HepG2 (cell line): Measurements from ENCODE around the gene MT1F. TPM values are rescaled to one million over a fixed set of nuclear protein-coding genes. Genes with fewer than 3 reads are reported as not detected.
A peak's percentile ranks its signal among the peaks of the same experiment; 100 is the strongest.

Experiments
- HES4 ChIP-seq: sonication (generic); formaldehyde crosslinking; IDR thresholded peaks from 2 replicates; pipeline ENCODE4 v1.9.0; 2021; ENCODE audit warnings: mild to moderate bottlenecking, missing genetic modification reagents, borderline replicate concordance
- HNRNPH1 ChIP-seq: fragments of 200-400 bp; formaldehyde crosslinking; optimal IDR thresholded peaks from 2 replicates; pipeline ENCODE3; 2017; ENCODE audit warnings: mild to moderate bottlenecking, low read depth, low read length
- JDP2 ChIP-seq: sonication (generic); formaldehyde crosslinking; IDR thresholded peaks from 2 replicates; pipeline ENCODE4 v1.8.1; 2022; ENCODE audit warnings: missing genetic modification reagents, borderline replicate concordance
- MEIS2 ChIP-seq: sonication (generic); formaldehyde crosslinking; IDR thresholded peaks from 2 replicates; pipeline ENCODE4 v1.9.0; 2021; ENCODE audit warnings: mild to moderate bottlenecking, missing genetic modification reagents
- MTF2 ChIP-seq: sonication (generic); formaldehyde crosslinking; IDR thresholded peaks from 2 replicates; pipeline ENCODE4 v1.5.0; 2020; ENCODE audit warnings: missing genetic modification reagents, borderline replicate concordance
- NFE2 ChIP-seq: sonication (generic); formaldehyde crosslinking; IDR thresholded peaks from 2 replicates; pipeline ENCODE4 v1.4.0; 2020; ENCODE audit warnings: missing genetic modification reagents
- RARA ChIP-seq: IDR thresholded peaks from 2 replicates; pipeline ENCODE4 v1.6.1; 2016; ENCODE audit warnings: missing genetic modification reagents, missing compliant biosample characterization
- TBP ChIP-seq: sonication (generic); formaldehyde crosslinking; IDR thresholded peaks from 2 replicates; pipeline ENCODE4 v1.5.0; 2020; ENCODE audit warnings: missing genetic modification reagents
- TMF1 ChIP-seq: sonication (generic); formaldehyde crosslinking; IDR thresholded peaks from 2 replicates; pipeline ENCODE4 v1.8.1; 2022; ENCODE audit warnings: low read depth, missing genetic modification reagents
- TOPORS ChIP-seq: sonication (generic); formaldehyde crosslinking; IDR thresholded peaks from 2 replicates; pipeline ENCODE4 v1.8.0; 2023; ENCODE audit warnings: mild to moderate bottlenecking, missing genetic modification reagents
- ZNF224 ChIP-seq: sonication (generic); formaldehyde crosslinking; IDR thresholded peaks from 2 replicates; pipeline ENCODE4 v1.5.0; 2020; ENCODE audit warnings: mild to moderate bottlenecking, missing genetic modification reagents
- ZNF264 ChIP-seq: sonication (generic); formaldehyde crosslinking; IDR thresholded peaks from 2 replicates; pipeline ENCODE4 v1.4.0; 2020; ENCODE audit warnings: missing genetic modification reagents
- ZNF788 ChIP-seq: sonication (generic); formaldehyde crosslinking; IDR thresholded peaks from 2 replicates; pipeline ENCODE4 v1.5.0; 2020; ENCODE audit warnings: mild to moderate bottlenecking, missing genetic modification reagents, borderline replicate concordance
- polyA plus RNA-seq, 8 experiments: library from polyadenylated mRNA; depleted of rRNA in 3 of 8; stranded (reverse) in 7 of 8; unstranded in 1 of 8; fragments of >200 nt; fragmentation: Illumina TruSeq in 4 of 8; extraction: Trizol in 4 of 8; gene quantifications; 2 replicates each; pipeline versions ENCODE4 v1.2.1 to v1.2.3, GENCODE V29; 2011 to 2016; ENCODE audit warnings: low read depth in 4 of 8, missing spikeins in 1 of 8, mixed read lengths in 1 of 8; ENCODE audit not compliant: insufficient read depth in 1 of 8
- total RNA-seq, 5 experiments: library from RNA; depleted of rRNA; stranded (reverse); fragments of >200 nt; fragmentation: Illumina TruSeq; extraction: Trizol; gene quantifications; 2 replicates each; pipeline ENCODE4 v1.2.3, GENCODE V29; 2016; ENCODE audit warnings: low read depth in 1 of 5
- TF ChIP-seq, protein P1 (sequence below): sonication (generic); formaldehyde crosslinking; IDR thresholded peaks from 2 replicates; pipeline ENCODE4 v1.4.0; 2020; ENCODE audit warnings: missing genetic modification reagents
- TF ChIP-seq, protein P2 (sequence below): sonication (generic); formaldehyde crosslinking; IDR thresholded peaks from 2 replicates; pipeline ENCODE4 v1.8.1; 2023; ENCODE audit warnings: missing genetic modification reagents, inconsistent platforms, borderline replicate concordance
- TF ChIP-seq, protein P3 (sequence below), 2 experiments: sonication (generic) in 1 of 2; formaldehyde crosslinking in 1 of 2; IDR thresholded peaks; 2 replicates each; pipeline versions ENCODE4 v1.6.1 to v1.9.0; 2014 to 2022; ENCODE audit warnings: antibody characterized with exemption in 1 of 2, borderline replicate concordance in 1 of 2, inconsistent platforms in 1 of 2, low read depth in 1 of 2, missing genetic modification reagents in 1 of 2
- TF ChIP-seq, protein P4 (sequence below): sonication (generic); formaldehyde crosslinking; IDR thresholded peaks from 2 replicates; pipeline ENCODE4 v1.4.0; 2020; ENCODE audit warnings: mild to moderate bottlenecking, low read depth, missing genetic modification reagents

The MT1F gene
- total and polyA plus RNA-seq, 2 of the 13 experiments (the other 11 are each of a cell fraction or from before 2014, with no cell fraction given), result 1.9 to 169 TPM

DNA sequence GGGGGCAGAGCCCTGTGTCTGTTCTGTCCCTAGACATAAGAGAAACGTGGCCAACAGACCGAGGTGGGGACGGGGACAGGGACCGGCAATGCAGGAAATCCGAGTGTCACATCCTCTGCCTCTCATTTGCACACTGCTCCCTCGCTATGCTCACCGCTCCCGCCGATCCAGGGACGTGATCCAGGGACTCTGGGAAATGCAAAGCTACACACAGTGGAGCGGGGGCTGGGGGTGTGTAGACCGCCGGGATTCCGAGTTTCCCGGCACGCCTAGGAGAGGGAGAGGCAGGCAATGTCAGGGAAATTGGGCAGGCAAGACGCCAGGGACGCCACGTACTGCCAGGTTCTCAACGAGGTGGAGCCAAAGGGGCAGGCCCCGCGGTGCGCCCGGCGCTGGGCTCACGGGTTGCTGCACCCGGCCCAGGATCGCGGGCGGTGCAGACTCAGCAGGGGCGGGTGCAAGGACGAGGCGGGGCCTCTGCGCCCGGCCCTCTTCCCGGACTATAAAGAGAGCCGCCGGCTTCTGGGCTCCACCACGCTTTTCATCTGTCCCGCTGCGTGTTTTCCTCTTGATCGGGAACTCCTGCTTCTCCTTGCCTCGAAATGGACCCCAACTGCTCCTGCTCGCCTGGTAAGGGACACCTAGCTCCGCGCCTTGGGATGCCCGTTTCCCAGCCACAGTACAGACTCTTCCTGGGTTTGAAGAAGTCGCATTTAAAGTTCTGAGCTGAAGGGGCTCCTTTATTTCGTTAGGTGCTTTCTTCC, 24.4 kb downstream of the MT1F start, which contains the start of gene MT1X (continued):
- TF ChIP-seq, protein P1, sequence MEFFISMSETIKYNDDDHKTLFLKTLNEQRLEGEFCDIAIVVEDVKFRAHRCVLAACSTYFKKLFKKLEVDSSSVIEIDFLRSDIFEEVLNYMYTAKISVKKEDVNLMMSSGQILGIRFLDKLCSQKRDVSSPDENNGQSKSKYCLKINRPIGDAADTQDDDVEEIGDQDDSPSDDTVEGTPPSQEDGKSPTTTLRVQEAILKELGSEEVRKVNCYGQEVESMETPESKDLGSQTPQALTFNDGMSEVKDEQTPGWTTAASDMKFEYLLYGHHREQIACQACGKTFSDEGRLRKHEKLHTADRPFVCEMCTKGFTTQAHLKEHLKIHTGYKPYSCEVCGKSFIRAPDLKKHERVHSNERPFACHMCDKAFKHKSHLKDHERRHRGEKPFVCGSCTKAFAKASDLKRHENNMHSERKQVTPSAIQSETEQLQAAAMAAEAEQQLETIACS (CRISPR knock-in tag), result peak; percentile 39; the same call in 1 of the 2 replicates
- no peak for TF ChIP-seq JDP2 (CRISPR knock-in tag)
- TF ChIP-seq, protein P2, sequence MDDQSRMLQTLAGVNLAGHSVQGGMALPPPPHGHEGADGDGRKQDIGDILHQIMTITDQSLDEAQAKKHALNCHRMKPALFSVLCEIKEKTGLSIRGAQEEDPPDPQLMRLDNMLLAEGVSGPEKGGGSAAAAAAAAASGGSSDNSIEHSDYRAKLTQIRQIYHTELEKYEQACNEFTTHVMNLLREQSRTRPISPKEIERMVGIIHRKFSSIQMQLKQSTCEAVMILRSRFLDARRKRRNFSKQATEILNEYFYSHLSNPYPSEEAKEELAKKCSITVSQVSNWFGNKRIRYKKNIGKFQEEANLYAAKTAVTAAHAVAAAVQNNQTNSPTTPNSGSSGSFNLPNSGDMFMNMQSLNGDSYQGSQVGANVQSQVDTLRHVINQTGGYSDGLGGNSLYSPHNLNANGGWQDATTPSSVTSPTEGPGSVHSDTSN (CRISPR knock-in tag), result no peak
- TF ChIP-seq ZNF224 (CRISPR knock-in tag), result peak; percentile 80; the same call in 1 of the 2 replicates
- TF ChIP-seq, protein P3, sequence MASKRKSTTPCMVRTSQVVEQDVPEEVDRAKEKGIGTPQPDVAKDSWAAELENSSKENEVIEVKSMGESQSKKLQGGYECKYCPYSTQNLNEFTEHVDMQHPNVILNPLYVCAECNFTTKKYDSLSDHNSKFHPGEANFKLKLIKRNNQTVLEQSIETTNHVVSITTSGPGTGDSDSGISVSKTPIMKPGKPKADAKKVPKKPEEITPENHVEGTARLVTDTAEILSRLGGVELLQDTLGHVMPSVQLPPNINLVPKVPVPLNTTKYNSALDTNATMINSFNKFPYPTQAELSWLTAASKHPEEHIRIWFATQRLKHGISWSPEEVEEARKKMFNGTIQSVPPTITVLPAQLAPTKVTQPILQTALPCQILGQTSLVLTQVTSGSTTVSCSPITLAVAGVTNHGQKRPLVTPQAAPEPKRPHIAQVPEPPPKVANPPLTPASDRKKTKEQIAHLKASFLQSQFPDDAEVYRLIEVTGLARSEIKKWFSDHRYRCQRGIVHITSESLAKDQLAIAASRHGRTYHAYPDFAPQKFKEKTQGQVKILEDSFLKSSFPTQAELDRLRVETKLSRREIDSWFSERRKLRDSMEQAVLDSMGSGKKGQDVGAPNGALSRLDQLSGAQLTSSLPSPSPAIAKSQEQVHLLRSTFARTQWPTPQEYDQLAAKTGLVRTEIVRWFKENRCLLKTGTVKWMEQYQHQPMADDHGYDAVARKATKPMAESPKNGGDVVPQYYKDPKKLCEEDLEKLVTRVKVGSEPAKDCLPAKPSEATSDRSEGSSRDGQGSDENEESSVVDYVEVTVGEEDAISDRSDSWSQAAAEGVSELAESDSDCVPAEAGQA (IDR thresholded peaks at IDR 0.05; ENCODE audit: low read depth), result no peak
- TF ChIP-seq, protein P3 (CRISPR knock-in tag; IDR thresholded peaks at IDR 0.05; ENCODE audit: borderline replicate concordance), result no peak
- no peak; the same call in 1 of the 2 replicates for TF ChIP-seq TOPORS
- no peak for TF ChIP-seq NFE2 (CRISPR knock-in tag)
- peak; percentile 56 for TF ChIP-seq MEIS2
- TF ChIP-seq RARA (CRISPR knock-in tag), result no peak
- TF ChIP-seq TMF1 (CRISPR knock-in tag), result 0 out of 2 replicates have a peak, but pooled peaks have one; percentile 42
- TF ChIP-seq, protein P4, sequence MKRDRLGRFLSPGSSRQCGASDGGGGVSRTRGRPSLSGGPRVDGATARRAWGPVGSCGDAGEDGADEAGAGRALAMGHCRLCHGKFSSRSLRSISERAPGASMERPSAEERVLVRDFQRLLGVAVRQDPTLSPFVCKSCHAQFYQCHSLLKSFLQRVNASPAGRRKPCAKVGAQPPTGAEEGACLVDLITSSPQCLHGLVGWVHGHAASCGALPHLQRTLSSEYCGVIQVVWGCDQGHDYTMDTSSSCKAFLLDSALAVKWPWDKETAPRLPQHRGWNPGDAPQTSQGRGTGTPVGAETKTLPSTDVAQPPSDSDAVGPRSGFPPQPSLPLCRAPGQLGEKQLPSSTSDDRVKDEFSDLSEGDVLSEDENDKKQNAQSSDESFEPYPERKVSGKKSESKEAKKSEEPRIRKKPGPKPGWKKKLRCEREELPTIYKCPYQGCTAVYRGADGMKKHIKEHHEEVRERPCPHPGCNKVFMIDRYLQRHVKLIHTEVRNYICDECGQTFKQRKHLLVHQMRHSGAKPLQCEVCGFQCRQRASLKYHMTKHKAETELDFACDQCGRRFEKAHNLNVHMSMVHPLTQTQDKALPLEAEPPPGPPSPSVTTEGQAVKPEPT (CRISPR knock-in tag), result 0 out of 2 replicates have a peak, but pooled peaks have one; percentile 30
- no peak for TF ChIP-seq HNRNPH1
- peak; percentile 77; the same call in 1 of the 2 replicates for TF ChIP-seq MTF2 (CRISPR knock-in tag)
- 0 out of 2 replicates have a peak, but pooled peaks have one; percentile 53 for TF ChIP-seq ZNF264
- no peak for TF ChIP-seq TBP (CRISPR knock-in tag)
- TF ChIP-seq HES4 (CRISPR knock-in tag), result no peak
- TF ChIP-seq ZNF788, result peak; percentile 72; the same call in 1 of the 2 replicates
